ENCODE results near the gene RASA1. TPM values are rescaled to one million over a fixed set of nuclear protein-coding genes. Genes with fewer than 3 reads are reported as not detected.
A peak's percentile ranks its signal among the peaks of the same experiment; 100 is the strongest.

The RASA1 gene
- total RNA-seq, 6 experiments from 2014 or later: 7.1 to 9.9 (median 8.7) TPM

- H3K4me3 ChIP-seq: no peak overlapping the region
- H3K27me3 ChIP-seq: no peaks in the 10 kb centered on the region
- no peak overlapping the region for H3K27ac ChIP-seq
- TF ChIP-seq POLR2A (IDR thresholded peaks at IDR 0.05): no peak
- TF ChIP-seq, protein P1, sequence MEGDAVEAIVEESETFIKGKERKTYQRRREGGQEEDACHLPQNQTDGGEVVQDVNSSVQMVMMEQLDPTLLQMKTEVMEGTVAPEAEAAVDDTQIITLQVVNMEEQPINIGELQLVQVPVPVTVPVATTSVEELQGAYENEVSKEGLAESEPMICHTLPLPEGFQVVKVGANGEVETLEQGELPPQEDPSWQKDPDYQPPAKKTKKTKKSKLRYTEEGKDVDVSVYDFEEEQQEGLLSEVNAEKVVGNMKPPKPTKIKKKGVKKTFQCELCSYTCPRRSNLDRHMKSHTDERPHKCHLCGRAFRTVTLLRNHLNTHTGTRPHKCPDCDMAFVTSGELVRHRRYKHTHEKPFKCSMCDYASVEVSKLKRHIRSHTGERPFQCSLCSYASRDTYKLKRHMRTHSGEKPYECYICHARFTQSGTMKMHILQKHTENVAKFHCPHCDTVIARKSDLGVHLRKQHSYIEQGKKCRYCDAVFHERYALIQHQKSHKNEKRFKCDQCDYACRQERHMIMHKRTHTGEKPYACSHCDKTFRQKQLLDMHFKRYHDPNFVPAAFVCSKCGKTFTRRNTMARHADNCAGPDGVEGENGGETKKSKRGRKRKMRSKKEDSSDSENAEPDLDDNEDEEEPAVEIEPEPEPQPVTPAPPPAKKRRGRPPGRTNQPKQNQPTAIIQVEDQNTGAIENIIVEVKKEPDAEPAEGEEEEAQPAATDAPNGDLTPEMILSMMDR (IDR thresholded peaks at IDR 0.05): no peak
- no peaks in the 10 kb centered on the region for H3K36me3 ChIP-seq
- no peaks in the 10 kb centered on the region for H3K4me1 ChIP-seq
- ATAC-seq (peak in 1 of 4 donors; percentile 36), DNase-seq (no peak)
- no CpG with 5 or more reads among the region's 16 CpGs for WGBS (ENCODE audit: insufficient coverage, low coverage, low lambda C conversion rate, missing lambda C conversion rate)
- intact Hi-C loops (cut with DNase I): no loop called here
- no peaks in the 10 kb centered on the region for H3K9me3 ChIP-seq
Measured at GRCh38 chr5:87252283-87252605, 15.4 kb upstream of the RASA1 start.

DNA sequence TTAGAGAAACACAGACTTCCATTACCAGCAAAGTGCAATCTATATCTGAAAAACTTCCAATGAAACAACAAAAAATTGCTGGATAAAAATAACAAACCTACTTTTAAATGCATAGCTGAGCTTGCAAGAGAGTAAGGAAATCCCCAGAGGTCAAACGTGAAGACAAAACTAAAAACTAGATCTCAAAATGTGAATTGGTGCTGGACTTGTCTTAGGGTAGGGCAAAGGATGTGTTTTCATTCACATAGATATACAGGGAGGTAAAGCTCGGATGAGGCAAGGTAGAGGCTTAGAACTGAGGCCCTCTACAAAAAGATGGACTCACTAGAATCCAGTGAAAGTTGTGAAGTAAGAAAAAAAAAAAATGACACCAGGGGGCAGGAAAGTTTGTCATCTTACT lies 13.6 kb upstream of the RASA1 start:
- Histone ChIP-seq H3K27ac (no peak overlapping the region), H3K4me3 (no peak overlapping the region), H3K36me3 (no peaks in the 10 kb centered on the region), H3K4me1 (no peaks in the 10 kb centered on the region), H3K27me3 (no peaks in the 10 kb centered on the region), H3K9me3 (no peaks in the 10 kb centered on the region)
- DNase-seq (no peak), ATAC-seq (no peak)
- TF ChIP-seq POLR2A (IDR thresholded peaks at IDR 0.05): no peak
- 65% methylated on average over 2 of the region's 2 CpGs for WGBS (ENCODE audit: insufficient coverage, low coverage, low lambda C conversion rate, missing lambda C conversion rate)
- intact Hi-C loops (cut with DNase I): no loop called here

DNA sequence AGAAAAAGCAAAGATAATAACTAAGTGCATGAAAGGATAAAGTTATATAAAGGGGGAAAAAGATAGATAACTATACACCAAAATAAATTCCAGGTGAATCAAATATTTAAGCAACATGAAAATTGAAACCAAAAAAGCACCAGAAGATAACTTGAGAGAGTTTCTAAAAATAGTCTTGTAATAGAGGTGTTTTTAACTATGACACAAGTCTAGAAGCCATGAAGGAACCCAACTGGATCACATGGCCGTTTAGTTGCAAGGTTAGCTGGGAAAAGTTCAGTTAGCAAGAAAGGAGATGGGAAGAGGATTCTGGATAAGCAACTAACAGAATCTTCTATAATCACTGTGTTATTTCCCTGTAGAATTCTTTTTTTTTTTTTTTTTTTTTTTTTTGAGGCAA lies 9.2 kb upstream of the RASA1 start:
- intact Hi-C loops (cut with DNase I): no loop called here
- no peak for TF ChIP-seq POLR2A (IDR thresholded peaks at IDR 0.05)
- TF ChIP-seq, protein P1 (IDR thresholded peaks at IDR 0.05): no peak
- Histone ChIP-seq H3K27me3 (no peaks in the 10 kb centered on the region), H3K9me3 (no peaks in the 10 kb centered on the region), H3K4me1 (no peaks in the 10 kb centered on the region), H3K36me3 (no peaks in the 10 kb centered on the region), H3K27ac (no peak overlapping the region), H3K4me3 (no peak overlapping the region)
- WGBS (ENCODE audit: insufficient coverage, low coverage, low lambda C conversion rate, missing lambda C conversion rate): 73% methylated on average over 1 of the region's 1 CpG
- DNase-seq (no peak), ATAC-seq (no peak)

- no peaks in the 10 kb centered on the region for H3K4me1 ChIP-seq
- no peak overlapping the region for H3K27ac ChIP-seq
- intact Hi-C loops (cut with DNase I): no loop called here
- H3K36me3 ChIP-seq: no peaks in the 10 kb centered on the region
- H3K27me3 ChIP-seq: no peaks in the 10 kb centered on the region
- 52% methylated on average over 3 of the region's 4 CpGs for WGBS (ENCODE audit: insufficient coverage, low coverage, low lambda C conversion rate, missing lambda C conversion rate)
- TF ChIP-seq POLR2A (IDR thresholded peaks at IDR 0.05): no peak
- TF ChIP-seq, protein P1 (IDR thresholded peaks at IDR 0.05): no peak
- DNase-seq (no peak), ATAC-seq (no peak)
- H3K4me3 ChIP-seq: no peak overlapping the region
- no peaks in the 10 kb centered on the region for H3K9me3 ChIP-seq
Measured at GRCh38 chr5:87260604-87261192, 7.0 kb upstream of the RASA1 start.

DNA sequence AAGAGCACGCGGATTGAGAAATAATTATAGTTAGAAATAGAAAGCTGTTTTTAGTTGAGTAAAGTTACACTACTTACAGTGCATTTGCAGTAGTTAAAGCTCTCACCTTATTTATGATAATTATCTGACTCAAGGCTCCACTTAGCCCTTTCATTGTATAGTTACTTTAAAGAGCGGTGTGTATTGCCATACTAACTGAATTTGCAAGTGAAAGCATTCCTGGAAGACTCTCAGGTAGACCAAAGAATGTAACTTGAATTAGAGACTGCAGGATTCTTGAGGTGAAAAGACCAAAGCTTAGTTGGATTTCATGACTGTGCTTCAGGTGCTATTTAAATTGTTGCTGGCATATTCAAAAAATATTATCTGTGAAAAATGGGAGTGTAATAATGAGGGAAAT lies 4.2 kb upstream of the RASA1 start:
- Histone ChIP-seq H3K9me3 (no peaks in the 10 kb centered on the region), H3K4me3 (no peak overlapping the region), H3K27ac (no peak overlapping the region), H3K4me1 (peaks cover 0 to 5% (median 0%) of the 10 kb centered on the region in 4 donors), H3K27me3 (no peaks in the 10 kb centered on the region), H3K36me3 (no peaks in the 10 kb centered on the region)
- TF ChIP-seq POLR2A (IDR thresholded peaks at IDR 0.05): no peak
- TF ChIP-seq, protein P1 (IDR thresholded peaks at IDR 0.05): no peak
- 61% methylated on average over 3 of the region's 3 CpGs for WGBS (ENCODE audit: insufficient coverage, low coverage, low lambda C conversion rate, missing lambda C conversion rate)
- intact Hi-C loops (cut with DNase I): no loop called here
- ATAC-seq (no peak), DNase-seq (no peak)
